Nephron (organoid): ENCODE measurements around the gene ATG4D.
"Not testable (repeated sequence)": the region's sequence is repeated elsewhere in the genome, so short reads cannot be mapped to it uniquely, and the experiment has no call there.

Experiments used
- H3K27ac Mint-ChIP-seq, 3 experiments: 2 replicates each; pipeline ENCODE4 v1.8.0; 2020; ENCODE audit warnings: mixed read lengths in 3 of 3, mild to moderate bottlenecking in 2 of 3, moderate library complexity in 1 of 3
- H3K27me3 Mint-ChIP-seq: 2 replicates; pipeline ENCODE4 v1.8.0; 2021; ENCODE audit warnings: low read depth, mild to moderate bottlenecking, moderate library complexity, mixed read lengths
- H3K36me3 Mint-ChIP-seq: 2 replicates; pipeline ENCODE4 v1.8.0; 2020; ENCODE audit warnings: low read depth, mixed read lengths
- H3K4me1 Mint-ChIP-seq: 2 replicates; pipeline ENCODE4 v1.8.0; 2020; ENCODE audit warnings: mixed read lengths
- H3K4me3 Mint-ChIP-seq, 3 experiments: 2 replicates each; pipeline ENCODE4 v1.8.0; 2020; ENCODE audit warnings: mild to moderate bottlenecking in 3 of 3, mixed read lengths in 3 of 3, moderate library complexity in 2 of 3
- H3K9me3 Mint-ChIP-seq: 2 replicates; pipeline ENCODE4 v1.8.0; 2020; ENCODE audit warnings: mixed read lengths
- CTCF ChIP-seq, 3 experiments: fragments of 200-600 bp; sonication (generic); IDR thresholded peaks; one replicate each; pipeline ENCODE4 v1.5.0; 2021; ENCODE audit warnings: antibody characterized with exemption in 3 of 3; ENCODE audit not compliant: unreplicated experiment in 3 of 3

Gene ATG4D

GRCh38 chr19:10544753-10545251 is 1.1 kb downstream of the ATG4D start:
- Mint-ChIP-seq H3K4me1 (peaks cover 5% of the 10 kb centered on the region), H3K27me3 (no peaks in the 10 kb centered on the region), H3K27ac (peak overlapping the region; percentile 34 to 76 (median 48)), H3K4me3 (peak overlapping the region; percentile 90 to 95 (median 94)), H3K36me3 (peaks cover 19% of the 10 kb centered on the region), H3K9me3 (no peaks in the 10 kb centered on the region)
- no peak for TF ChIP-seq CTCF (IDR thresholded peaks at IDR 0.05; ENCODE audit: unreplicated experiment in 3 of 3)

- H3K27ac Mint-ChIP-seq, result no peak overlapping the region
- H3K9me3 Mint-ChIP-seq, result no peaks in the 10 kb centered on the region
- no peaks in the 10 kb centered on the region for H3K27me3 Mint-ChIP-seq
- H3K4me1 Mint-ChIP-seq, result peaks cover 5% of the 10 kb centered on the region
- peaks cover 39% of the 10 kb centered on the region for H3K36me3 Mint-ChIP-seq
- H3K4me3 Mint-ChIP-seq, result no peak overlapping the region
- no peak for TF ChIP-seq CTCF (IDR thresholded peaks at IDR 0.05; ENCODE audit: unreplicated experiment in 3 of 3)
These were observed 3.1 kb downstream of the ATG4D start for GRCh38 chr19:10546817-10547216.

DNA sequence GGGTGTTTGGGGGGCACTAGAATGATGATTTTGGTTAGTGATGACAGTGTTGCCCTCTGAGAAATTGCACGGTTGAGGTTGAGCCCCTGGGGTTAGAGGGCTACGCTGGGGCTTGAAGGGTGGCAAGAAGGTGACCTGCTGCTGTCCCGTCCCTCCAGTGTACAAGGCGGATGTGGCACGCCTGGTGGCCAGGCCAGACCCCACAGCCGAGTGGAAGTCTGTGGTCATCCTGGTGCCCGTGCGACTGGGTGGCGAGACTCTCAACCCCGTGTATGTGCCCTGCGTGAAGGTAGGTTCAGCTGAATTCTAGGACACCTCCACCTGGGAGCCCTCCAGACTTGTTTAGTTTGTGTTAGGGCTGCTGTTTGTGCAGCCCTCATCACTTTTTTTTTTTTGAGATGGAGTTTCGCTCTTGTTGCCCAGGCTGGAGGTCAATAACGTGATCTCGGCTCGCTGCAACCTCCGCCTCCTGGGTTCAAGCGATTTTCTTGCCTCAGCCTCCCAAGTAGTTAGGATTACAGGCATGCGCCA is 5.1 kb downstream of the ATG4D start:
- no peak overlapping the region for H3K27ac Mint-ChIP-seq
- H3K27me3 Mint-ChIP-seq, result no peaks in the 10 kb centered on the region
- peaks cover 5% of the 10 kb centered on the region for H3K4me1 Mint-ChIP-seq
- H3K9me3 Mint-ChIP-seq, result no peaks in the 10 kb centered on the region
- H3K4me3 Mint-ChIP-seq, result no peak overlapping the region
- H3K36me3 Mint-ChIP-seq, result peaks cover 57% of the 10 kb centered on the region
- no peak for TF ChIP-seq CTCF (IDR thresholded peaks at IDR 0.05; ENCODE audit: unreplicated experiment in 3 of 3)

DNA sequence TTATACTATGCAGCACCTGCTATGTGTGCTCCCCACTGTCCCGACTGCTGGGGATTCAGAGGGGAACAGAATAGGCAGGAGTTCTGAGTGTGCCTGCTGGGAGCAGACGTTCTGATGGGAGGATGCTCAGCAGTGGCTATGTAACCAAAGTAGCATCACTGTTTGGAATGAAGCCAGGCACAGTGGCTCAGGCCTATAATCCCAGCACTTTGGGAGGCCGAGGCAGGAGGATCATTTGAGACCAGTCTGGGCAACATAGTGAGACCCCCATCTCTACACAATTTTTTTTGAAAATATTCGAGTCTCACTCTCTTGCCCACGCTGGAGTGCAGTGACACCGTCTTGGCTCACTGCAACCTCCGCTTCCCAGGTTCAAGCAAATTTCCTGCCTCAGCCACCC is 6.0 kb downstream of the ATG4D start:
- Mint-ChIP-seq H3K4me1 (peaks cover 5% of the 10 kb centered on the region), H3K36me3 (peaks cover 66% of the 10 kb centered on the region), H3K27me3 (no peaks in the 10 kb centered on the region), H3K9me3 (no peaks in the 10 kb centered on the region), H3K4me3 (no peak overlapping the region), H3K27ac (no peak overlapping the region)
- no peak for TF ChIP-seq CTCF (IDR thresholded peaks at IDR 0.05; ENCODE audit: unreplicated experiment in 3 of 3)

DNA sequence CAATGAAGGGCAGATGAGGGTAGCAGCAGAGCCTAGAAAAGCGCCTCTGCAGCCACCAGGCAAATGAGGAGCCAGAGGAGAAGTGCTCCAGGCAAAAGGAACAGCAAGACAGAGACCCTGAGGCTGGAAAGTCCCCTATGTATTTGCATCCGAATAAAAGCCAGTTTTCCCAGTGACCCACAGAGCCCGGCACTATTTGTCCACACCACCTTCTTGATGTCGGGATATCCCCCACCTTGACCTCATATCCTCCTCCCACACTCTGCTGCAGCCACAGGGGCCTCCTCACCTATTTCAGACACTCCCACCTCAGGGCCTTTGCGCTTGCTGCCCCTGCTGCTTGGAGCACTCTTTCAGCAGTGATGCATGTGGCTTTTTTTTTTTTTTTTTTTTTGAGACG is 6.6 kb downstream of the ATG4D start:
- peaks cover 67% of the 10 kb centered on the region for H3K36me3 Mint-ChIP-seq
- H3K27ac Mint-ChIP-seq, result no peak overlapping the region
- TF ChIP-seq CTCF (IDR thresholded peaks at IDR 0.05; ENCODE audit: unreplicated experiment in 3 of 3), result no peak
- H3K9me3 Mint-ChIP-seq, result no peaks in the 10 kb centered on the region
- no peaks in the 10 kb centered on the region for H3K27me3 Mint-ChIP-seq
- no peaks in the 10 kb centered on the region for H3K4me1 Mint-ChIP-seq
- H3K4me3 Mint-ChIP-seq, result no peak overlapping the region

GRCh38 chr19:10551006-10551405 is 7.3 kb downstream of the ATG4D start:
- H3K27me3 Mint-ChIP-seq, H3K27ac Mint-ChIP-seq, H3K4me1 Mint-ChIP-seq, H3K4me3 Mint-ChIP-seq, H3K9me3 Mint-ChIP-seq: not testable (repeated sequence)
- H3K36me3 Mint-ChIP-seq, result peaks cover 71% of the 10 kb centered on the region
